ENCODE measurements around the gene MAPK12. TPM values are rescaled to one million over a fixed set of nuclear protein-coding genes. Genes with fewer than 3 reads are reported as not detected.

The MAPK12 gene
- total and polyA plus RNA-seq, 10 of the 15 experiments (the other 5 are each of a cell fraction or from before 2014, with no cell fraction given) = 1.1 to 38.9 (median 16.3) TPM

DNA sequence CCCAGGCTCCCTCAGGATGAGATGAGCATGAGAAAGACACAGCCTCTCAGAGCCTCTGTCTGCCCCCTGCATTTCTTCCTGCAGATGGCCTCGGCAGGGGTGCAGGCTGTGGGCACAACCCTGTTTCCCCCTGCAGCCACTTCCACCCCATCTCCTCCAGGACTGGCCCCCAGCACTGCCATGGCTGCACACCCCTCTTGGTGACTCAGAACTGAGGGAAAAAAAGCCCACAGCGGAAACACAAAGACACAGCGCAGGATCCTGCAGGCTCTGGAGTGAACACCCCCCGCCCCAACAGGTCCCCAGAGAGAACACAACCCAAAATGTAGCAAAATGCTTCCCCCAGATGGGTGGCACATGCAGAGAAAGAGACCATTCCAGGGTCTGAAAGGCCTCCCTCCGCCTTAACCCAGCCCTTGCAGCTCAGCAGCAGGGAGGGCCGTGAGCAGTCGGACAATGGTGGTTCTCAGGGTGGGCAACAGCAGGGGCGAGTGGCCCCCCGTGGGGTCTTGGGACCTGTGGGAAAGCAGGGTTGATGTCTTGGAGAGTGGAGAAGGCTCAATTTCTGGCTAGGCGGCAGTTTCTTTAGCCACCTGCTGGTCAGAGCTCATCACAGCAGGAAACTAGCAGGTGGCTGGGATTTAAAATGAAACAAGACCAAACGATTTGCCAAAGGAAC lies 24.6 kb downstream of the MAPK12 start (continued):
- TF ChIP-seq, protein P1, sequence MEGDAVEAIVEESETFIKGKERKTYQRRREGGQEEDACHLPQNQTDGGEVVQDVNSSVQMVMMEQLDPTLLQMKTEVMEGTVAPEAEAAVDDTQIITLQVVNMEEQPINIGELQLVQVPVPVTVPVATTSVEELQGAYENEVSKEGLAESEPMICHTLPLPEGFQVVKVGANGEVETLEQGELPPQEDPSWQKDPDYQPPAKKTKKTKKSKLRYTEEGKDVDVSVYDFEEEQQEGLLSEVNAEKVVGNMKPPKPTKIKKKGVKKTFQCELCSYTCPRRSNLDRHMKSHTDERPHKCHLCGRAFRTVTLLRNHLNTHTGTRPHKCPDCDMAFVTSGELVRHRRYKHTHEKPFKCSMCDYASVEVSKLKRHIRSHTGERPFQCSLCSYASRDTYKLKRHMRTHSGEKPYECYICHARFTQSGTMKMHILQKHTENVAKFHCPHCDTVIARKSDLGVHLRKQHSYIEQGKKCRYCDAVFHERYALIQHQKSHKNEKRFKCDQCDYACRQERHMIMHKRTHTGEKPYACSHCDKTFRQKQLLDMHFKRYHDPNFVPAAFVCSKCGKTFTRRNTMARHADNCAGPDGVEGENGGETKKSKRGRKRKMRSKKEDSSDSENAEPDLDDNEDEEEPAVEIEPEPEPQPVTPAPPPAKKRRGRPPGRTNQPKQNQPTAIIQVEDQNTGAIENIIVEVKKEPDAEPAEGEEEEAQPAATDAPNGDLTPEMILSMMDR (IDR thresholded peaks at IDR 0.05 in 2 of 3, conservative IDR thresholded peaks at IDR 0.05 in 1 of 3; ENCODE audit: control insufficient read depth in 2 of 3, extremely low read depth in 1 of 3, insufficient read depth in 1 of 3, low read depth in 3 of 3, low read length in 3 of 3) = peak; percentile 40 to 54 (median 44)
- peak; percentile 38; the same call in 1 of the 2 replicates for TF ChIP-seq SMC3 (IDR thresholded peaks at IDR 0.05; ENCODE audit: borderline replicate concordance, low read length)
- no peak for TF ChIP-seq CBFB (IDR thresholded peaks at IDR 0.05; ENCODE audit: low read depth)
- no peak for TF ChIP-seq IKZF2 (IDR thresholded peaks at IDR 0.05)
- TF ChIP-seq, protein P2, sequence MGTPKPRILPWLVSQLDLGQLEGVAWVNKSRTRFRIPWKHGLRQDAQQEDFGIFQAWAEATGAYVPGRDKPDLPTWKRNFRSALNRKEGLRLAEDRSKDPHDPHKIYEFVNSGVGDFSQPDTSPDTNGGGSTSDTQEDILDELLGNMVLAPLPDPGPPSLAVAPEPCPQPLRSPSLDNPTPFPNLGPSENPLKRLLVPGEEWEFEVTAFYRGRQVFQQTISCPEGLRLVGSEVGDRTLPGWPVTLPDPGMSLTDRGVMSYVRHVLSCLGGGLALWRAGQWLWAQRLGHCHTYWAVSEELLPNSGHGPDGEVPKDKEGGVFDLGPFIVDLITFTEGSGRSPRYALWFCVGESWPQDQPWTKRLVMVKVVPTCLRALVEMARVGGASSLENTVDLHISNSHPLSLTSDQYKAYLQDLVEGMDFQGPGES (IDR thresholded peaks at IDR 0.05) = no peak
- no peak for TF ChIP-seq RAD51 (IDR thresholded peaks at IDR 0.05)
- no peak for TF ChIP-seq SUPT20H (IDR thresholded peaks at IDR 0.05; ENCODE audit: borderline replicate concordance, control insufficient read depth, low read depth, low read length)
- TF ChIP-seq RUNX3 (IDR thresholded peaks at IDR 0.05; ENCODE audit: low read length) = no peak
- no peak for TF ChIP-seq SIN3A (IDR thresholded peaks at IDR 0.05; ENCODE audit: low read depth, low read length)
- no peak for TF ChIP-seq NFYB (IDR thresholded peaks at IDR 0.05; ENCODE audit: insufficient read depth, low read depth, low read length)
- TF ChIP-seq, protein P3, sequence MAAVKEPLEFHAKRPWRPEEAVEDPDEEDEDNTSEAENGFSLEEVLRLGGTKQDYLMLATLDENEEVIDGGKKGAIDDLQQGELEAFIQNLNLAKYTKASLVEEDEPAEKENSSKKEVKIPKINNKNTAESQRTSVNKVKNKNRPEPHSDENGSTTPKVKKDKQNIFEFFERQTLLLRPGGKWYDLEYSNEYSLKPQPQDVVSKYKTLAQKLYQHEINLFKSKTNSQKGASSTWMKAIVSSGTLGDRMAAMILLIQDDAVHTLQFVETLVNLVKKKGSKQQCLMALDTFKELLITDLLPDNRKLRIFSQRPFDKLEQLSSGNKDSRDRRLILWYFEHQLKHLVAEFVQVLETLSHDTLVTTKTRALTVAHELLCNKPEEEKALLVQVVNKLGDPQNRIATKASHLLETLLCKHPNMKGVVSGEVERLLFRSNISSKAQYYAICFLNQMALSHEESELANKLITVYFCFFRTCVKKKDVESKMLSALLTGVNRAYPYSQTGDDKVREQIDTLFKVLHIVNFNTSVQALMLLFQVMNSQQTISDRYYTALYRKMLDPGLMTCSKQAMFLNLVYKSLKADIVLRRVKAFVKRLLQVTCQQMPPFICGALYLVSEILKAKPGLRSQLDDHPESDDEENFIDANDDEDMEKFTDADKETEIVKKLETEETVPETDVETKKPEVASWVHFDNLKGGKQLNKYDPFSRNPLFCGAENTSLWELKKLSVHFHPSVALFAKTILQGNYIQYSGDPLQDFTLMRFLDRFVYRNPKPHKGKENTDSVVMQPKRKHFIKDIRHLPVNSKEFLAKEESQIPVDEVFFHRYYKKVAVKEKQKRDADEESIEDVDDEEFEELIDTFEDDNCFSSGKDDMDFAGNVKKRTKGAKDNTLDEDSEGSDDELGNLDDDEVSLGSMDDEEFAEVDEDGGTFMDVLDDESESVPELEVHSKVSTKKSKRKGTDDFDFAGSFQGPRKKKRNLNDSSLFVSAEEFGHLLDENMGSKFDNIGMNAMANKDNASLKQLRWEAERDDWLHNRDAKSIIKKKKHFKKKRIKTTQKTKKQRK (IDR thresholded peaks at IDR 0.05; ENCODE audit: low read depth, low read length) = no peak
- TF ChIP-seq, protein P4, sequence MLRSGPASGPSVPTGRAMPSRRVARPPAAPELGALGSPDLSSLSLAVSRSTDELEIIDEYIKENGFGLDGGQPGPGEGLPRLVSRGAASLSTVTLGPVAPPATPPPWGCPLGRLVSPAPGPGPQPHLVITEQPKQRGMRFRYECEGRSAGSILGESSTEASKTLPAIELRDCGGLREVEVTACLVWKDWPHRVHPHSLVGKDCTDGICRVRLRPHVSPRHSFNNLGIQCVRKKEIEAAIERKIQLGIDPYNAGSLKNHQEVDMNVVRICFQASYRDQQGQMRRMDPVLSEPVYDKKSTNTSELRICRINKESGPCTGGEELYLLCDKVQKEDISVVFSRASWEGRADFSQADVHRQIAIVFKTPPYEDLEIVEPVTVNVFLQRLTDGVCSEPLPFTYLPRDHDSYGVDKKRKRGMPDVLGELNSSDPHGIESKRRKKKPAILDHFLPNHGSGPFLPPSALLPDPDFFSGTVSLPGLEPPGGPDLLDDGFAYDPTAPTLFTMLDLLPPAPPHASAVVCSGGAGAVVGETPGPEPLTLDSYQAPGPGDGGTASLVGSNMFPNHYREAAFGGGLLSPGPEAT (IDR thresholded peaks at IDR 0.05; ENCODE audit: low read depth) = no peak
- no peak for TF ChIP-seq KAT2A (conservative IDR thresholded peaks at IDR 0.05; ENCODE audit: control insufficient read depth, low read depth, low read length)
- no peak for TF ChIP-seq MEF2B (IDR thresholded peaks at IDR 0.05; ENCODE audit: partially characterized antibody, poor library complexity, severe bottlenecking)
- no peak for TF ChIP-seq ESRRA (IDR thresholded peaks at IDR 0.05; ENCODE audit: low read length)
- TF ChIP-seq WRNIP1 (IDR thresholded peaks at IDR 0.05; ENCODE audit: borderline replicate concordance, low read depth, low read length) = no peak
- TF ChIP-seq, protein P5, sequence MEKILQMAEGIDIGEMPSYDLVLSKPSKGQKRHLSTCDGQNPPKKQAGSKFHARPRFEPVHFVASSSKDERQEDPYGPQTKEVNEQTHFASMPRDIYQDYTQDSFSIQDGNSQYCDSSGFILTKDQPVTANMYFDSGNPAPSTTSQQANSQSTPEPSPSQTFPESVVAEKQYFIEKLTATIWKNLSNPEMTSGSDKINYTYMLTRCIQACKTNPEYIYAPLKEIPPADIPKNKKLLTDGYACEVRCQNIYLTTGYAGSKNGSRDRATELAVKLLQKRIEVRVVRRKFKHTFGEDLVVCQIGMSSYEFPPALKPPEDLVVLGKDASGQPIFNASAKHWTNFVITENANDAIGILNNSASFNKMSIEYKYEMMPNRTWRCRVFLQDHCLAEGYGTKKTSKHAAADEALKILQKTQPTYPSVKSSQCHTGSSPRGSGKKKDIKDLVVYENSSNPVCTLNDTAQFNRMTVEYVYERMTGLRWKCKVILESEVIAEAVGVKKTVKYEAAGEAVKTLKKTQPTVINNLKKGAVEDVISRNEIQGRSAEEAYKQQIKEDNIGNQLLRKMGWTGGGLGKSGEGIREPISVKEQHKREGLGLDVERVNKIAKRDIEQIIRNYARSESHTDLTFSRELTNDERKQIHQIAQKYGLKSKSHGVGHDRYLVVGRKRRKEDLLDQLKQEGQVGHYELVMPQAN (conservative IDR thresholded peaks at IDR 0.05) = no peak
